Neural cell (in vitro differentiated cells): ENCODE data around the gene CDKN2AIPNL. TPM values are rescaled to one million over a fixed set of nuclear protein-coding genes. Genes with fewer than 3 reads are reported as not detected.

Source experiments
- H2AFZ ChIP-seq: fragments of 200-600, 300-800 bp; sonication (generic), shearing (Covaris generic); 2 replicates; pipeline ENCODE4 v1.6.0; 2014; ENCODE audit warnings: low read depth, mild to moderate bottlenecking, antibody characterized with exemption, low read length, moderate library complexity
- H3F3A ChIP-seq: fragments of 200-600 bp; shearing (Covaris generic); 2 replicates; pipeline ENCODE4 v1.6.1; 2016; ENCODE audit warnings: mild to moderate bottlenecking, moderate library complexity, mixed read lengths, antibody characterized with exemption, low read length; ENCODE audit not compliant: insufficient read depth, poor library complexity, severe bottlenecking
- H3K27ac ChIP-seq: fragments of 200-600, 300-800 bp; sonication (generic), shearing (Covaris generic); 2 replicates; pipeline ENCODE4 v1.5.1; 2014; ENCODE audit warnings: mild to moderate bottlenecking, low read length, moderate library complexity
- H3K27me3 ChIP-seq: fragments of 300-800, 200-600 bp; sonication (generic), shearing (Covaris generic); 2 replicates; pipeline ENCODE4 v1.6.0; 2014; ENCODE audit warnings: mild to moderate bottlenecking, low read depth, low read length, moderate library complexity; ENCODE audit not compliant: insufficient read depth
- H3K36me3 ChIP-seq: fragments of 300-800, 200-600 bp; sonication (generic), shearing (Covaris generic); 2 replicates; pipeline ENCODE4 v1.5.1; 2014; ENCODE audit warnings: mild to moderate bottlenecking, antibody characterized with exemption, low read length, moderate library complexity; ENCODE audit not compliant: insufficient read depth
- H3K4me2 ChIP-seq: fragments of 300-800, 200-600 bp; sonication (generic), shearing (Covaris generic); 2 replicates; pipeline ENCODE4 v1.6.0; 2014; ENCODE audit warnings: mild to moderate bottlenecking, low read length
- H3K4me3 ChIP-seq: fragments of 300-800, 200-600 bp; sonication (generic), shearing (Covaris generic); 2 replicates; pipeline ENCODE4 v1.5.1; 2014; ENCODE audit warnings: mild to moderate bottlenecking, low read length, moderate library complexity
- H3K79me2 ChIP-seq: fragments of 200-600 bp; shearing (Covaris generic); replicated peaks from 2 replicates; pipeline ENCODE4 v1.6.0; 2014; ENCODE audit warnings: mild to moderate bottlenecking, low read length, moderate library complexity; ENCODE audit not compliant: insufficient read depth
- H3K9ac ChIP-seq: fragments of 300-800, 200-600 bp; sonication (generic), shearing (Covaris generic); 2 replicates; pipeline ENCODE4 v1.6.1; 2016; ENCODE audit warnings: mild to moderate bottlenecking, low read length, mixed read lengths
- H3K9me2 ChIP-seq: fragments of 200-600 bp; shearing (Covaris generic); 2 replicates; pipeline ENCODE4 v1.6.1; 2016; ENCODE audit warnings: mild to moderate bottlenecking, low read length, mixed read lengths; ENCODE audit not compliant: insufficient read depth
- H3K9me3 ChIP-seq: fragments of 200-600, 300-800 bp; sonication (generic), shearing (Covaris generic); 2 replicates; pipeline ENCODE4 v1.6.1; 2016; ENCODE audit warnings: mild to moderate bottlenecking, mixed run types, low read length, moderate library complexity, mixed read lengths
- H4K20me1 ChIP-seq: fragments of 200-600 bp; shearing (Covaris generic); 2 replicates; pipeline ENCODE4 v1.6.1; 2016; ENCODE audit warnings: mild to moderate bottlenecking, mixed run types; ENCODE audit not compliant: insufficient read depth
- EP300 ChIP-seq: fragments of 450-650 bp; conservative IDR thresholded peaks from 2 replicates; pipeline ENCODE4 v1.6.1; 2014; ENCODE audit warnings: antibody characterized with exemption, mild to moderate bottlenecking, moderate library complexity; ENCODE audit not compliant: poor library complexity, severe bottlenecking
- EZH2 ChIP-seq: fragments of 200-600, 300-800 bp; shearing (Covaris generic), sonication (generic); IDR thresholded peaks from 2 replicates; pipeline ENCODE4 v1.6.1; 2014; ENCODE audit warnings: antibody characterized with exemption, low read length, borderline replicate concordance, mild to moderate bottlenecking; ENCODE audit not compliant: insufficient read depth, poor library complexity, severe bottlenecking
- MXI1 ChIP-seq: fragments of 450-650 bp; conservative IDR thresholded peaks from 2 replicates; pipeline ENCODE4 v1.6.1; 2014; ENCODE audit warnings: antibody characterized with exemption, mild to moderate bottlenecking; ENCODE audit not compliant: poor library complexity, severe bottlenecking
- POLR2AphosphoS5 ChIP-seq: IDR thresholded peaks from 2 replicates; pipeline ENCODE4 v1.6.1; 2012
- RAD21 ChIP-seq: fragments of 450-650 bp; conservative IDR thresholded peaks from 2 replicates; pipeline ENCODE4 v1.6.1; 2014; ENCODE audit warnings: antibody characterized with exemption, mild to moderate bottlenecking, moderate library complexity
- SMC3 ChIP-seq: fragments of 450-650 bp; conservative IDR thresholded peaks from 2 replicates; pipeline ENCODE4 v1.6.1; 2014; ENCODE audit warnings: antibody characterized with exemption, mild to moderate bottlenecking, moderate library complexity; ENCODE audit not compliant: poor library complexity
- TAF1 ChIP-seq: IDR thresholded peaks from 2 replicates; pipeline ENCODE4 v1.6.1; 2012; ENCODE audit warnings: low read depth
- polyA plus RNA-seq: library from polyadenylated mRNA; depleted of rRNA; stranded (reverse); fragments of >200 nt; gene quantifications from 2 replicates; pipeline ENCODE4 v1.2.3, GENCODE V29; 2014
- TF ChIP-seq, protein P1 (sequence below): IDR thresholded peaks from 2 replicates; pipeline ENCODE4 v1.6.1; 2012; ENCODE audit warnings: borderline replicate concordance
- TF ChIP-seq, protein P2 (sequence below): fragments of 450-650 bp; IDR thresholded peaks from 2 replicates; pipeline ENCODE4 v1.5.1; 2014; ENCODE audit warnings: antibody characterized with exemption, mild to moderate bottlenecking, moderate library complexity; ENCODE audit not compliant: poor library complexity, severe bottlenecking

Gene CDKN2AIPNL
- polyA plus RNA-seq, 1 donor from 2014 or later: 78.4 TPM

DNA sequence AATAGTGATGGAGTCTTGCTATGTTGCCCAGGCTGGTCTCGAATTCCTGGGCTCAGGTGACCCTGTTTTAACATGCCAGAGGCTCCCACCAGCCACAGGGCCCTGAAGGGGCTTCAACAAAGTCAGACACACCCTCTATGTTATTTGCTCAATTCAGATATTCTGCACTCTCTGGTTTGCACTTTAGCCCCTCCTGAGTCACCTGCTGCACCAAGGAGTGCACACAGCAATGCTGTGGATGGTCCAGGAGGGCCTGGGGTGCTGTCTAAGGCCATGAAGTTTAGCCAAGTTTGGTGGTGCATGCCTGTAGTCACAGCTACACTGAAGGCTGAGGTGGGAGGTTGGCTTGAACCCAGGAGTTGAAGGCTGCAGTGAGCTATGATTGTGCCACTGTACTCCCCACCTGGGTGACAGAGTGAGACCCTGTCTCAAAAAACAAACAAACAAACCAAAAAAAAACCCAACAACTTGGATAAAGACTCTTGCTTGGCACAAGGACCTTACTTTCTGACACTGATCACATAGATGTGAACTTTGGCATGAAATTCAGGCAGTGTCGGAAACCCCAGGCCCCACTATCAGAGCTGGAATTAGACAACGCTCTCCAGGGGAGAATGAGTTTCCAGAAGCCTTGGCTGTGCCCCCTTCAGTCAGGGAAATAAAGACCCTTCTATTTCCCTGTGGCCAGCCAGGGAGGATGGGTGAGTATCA lies 39.7 kb upstream of the CDKN2AIPNL start:
- H3K79me2 ChIP-seq: no peaks in the 10 kb centered on the region

DNA sequence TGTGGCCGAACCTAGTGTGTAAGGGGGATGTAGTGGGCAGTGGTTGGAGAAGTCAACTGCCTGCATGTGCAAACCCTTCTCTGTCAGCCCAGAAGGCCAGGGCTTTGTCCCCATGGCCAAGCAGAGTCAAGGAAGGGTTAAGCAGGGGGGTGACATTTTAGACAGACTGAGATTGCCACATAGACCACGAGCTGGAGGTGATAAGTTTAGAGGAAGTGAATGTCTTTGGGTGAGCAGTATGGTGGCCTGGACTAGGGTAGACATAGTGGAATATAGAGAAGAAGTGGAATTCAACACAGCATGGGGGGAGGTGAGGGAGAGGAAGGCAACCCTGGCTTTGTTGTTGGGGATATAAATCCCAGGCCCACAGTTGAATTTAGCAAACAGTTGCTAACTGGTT lies 38.7 kb upstream of the CDKN2AIPNL start:
- H3K27me3 ChIP-seq: no peaks in the 10 kb centered on the region
- no peak overlapping the region for H3K27ac ChIP-seq
- H3F3A ChIP-seq: no peaks in the 10 kb centered on the region
- H3K9me3 ChIP-seq: no peaks in the 10 kb centered on the region
- no peaks in the 10 kb centered on the region for H3K9me2 ChIP-seq
- H3K79me2 ChIP-seq: no peaks in the 10 kb centered on the region
- no peak for TF ChIP-seq EP300
- TF ChIP-seq MXI1: no peak
- TF ChIP-seq, protein P1, sequence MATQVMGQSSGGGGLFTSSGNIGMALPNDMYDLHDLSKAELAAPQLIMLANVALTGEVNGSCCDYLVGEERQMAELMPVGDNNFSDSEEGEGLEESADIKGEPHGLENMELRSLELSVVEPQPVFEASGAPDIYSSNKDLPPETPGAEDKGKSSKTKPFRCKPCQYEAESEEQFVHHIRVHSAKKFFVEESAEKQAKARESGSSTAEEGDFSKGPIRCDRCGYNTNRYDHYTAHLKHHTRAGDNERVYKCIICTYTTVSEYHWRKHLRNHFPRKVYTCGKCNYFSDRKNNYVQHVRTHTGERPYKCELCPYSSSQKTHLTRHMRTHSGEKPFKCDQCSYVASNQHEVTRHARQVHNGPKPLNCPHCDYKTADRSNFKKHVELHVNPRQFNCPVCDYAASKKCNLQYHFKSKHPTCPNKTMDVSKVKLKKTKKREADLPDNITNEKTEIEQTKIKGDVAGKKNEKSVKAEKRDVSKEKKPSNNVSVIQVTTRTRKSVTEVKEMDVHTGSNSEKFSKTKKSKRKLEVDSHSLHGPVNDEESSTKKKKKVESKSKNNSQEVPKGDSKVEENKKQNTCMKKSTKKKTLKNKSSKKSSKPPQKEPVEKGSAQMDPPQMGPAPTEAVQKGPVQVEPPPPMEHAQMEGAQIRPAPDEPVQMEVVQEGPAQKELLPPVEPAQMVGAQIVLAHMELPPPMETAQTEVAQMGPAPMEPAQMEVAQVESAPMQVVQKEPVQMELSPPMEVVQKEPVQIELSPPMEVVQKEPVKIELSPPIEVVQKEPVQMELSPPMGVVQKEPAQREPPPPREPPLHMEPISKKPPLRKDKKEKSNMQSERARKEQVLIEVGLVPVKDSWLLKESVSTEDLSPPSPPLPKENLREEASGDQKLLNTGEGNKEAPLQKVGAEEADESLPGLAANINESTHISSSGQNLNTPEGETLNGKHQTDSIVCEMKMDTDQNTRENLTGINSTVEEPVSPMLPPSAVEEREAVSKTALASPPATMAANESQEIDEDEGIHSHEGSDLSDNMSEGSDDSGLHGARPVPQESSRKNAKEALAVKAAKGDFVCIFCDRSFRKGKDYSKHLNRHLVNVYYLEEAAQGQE: no peak
- no peak for TF ChIP-seq TAF1
- TF ChIP-seq SMC3: no peak
- no peak for TF ChIP-seq EZH2
- TF ChIP-seq, protein P2, sequence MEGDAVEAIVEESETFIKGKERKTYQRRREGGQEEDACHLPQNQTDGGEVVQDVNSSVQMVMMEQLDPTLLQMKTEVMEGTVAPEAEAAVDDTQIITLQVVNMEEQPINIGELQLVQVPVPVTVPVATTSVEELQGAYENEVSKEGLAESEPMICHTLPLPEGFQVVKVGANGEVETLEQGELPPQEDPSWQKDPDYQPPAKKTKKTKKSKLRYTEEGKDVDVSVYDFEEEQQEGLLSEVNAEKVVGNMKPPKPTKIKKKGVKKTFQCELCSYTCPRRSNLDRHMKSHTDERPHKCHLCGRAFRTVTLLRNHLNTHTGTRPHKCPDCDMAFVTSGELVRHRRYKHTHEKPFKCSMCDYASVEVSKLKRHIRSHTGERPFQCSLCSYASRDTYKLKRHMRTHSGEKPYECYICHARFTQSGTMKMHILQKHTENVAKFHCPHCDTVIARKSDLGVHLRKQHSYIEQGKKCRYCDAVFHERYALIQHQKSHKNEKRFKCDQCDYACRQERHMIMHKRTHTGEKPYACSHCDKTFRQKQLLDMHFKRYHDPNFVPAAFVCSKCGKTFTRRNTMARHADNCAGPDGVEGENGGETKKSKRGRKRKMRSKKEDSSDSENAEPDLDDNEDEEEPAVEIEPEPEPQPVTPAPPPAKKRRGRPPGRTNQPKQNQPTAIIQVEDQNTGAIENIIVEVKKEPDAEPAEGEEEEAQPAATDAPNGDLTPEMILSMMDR: no peak
- TF ChIP-seq POLR2AphosphoS5: no peak
- TF ChIP-seq RAD21: no peak
- no peak overlapping the region for H2AFZ ChIP-seq
- H4K20me1 ChIP-seq: no peaks in the 10 kb centered on the region
- H3K4me3 ChIP-seq: no peak overlapping the region
- no peak overlapping the region for H3K4me2 ChIP-seq
- H3K9ac ChIP-seq: no peak overlapping the region
- no peaks in the 10 kb centered on the region for H3K36me3 ChIP-seq

More for the DNA sequence above, 39.7 kb upstream of the CDKN2AIPNL start:
- Histone ChIP-seq H4K20me1 (no peaks in the 10 kb centered on the region), H3K9ac (no peak overlapping the region), H3K4me2 (no peak overlapping the region), H3K4me3 (no peak overlapping the region), H3K27ac (no peak overlapping the region), H3F3A (no peaks in the 10 kb centered on the region), H3K9me2 (no peaks in the 10 kb centered on the region), H2AFZ (no peak overlapping the region), H3K36me3 (no peaks in the 10 kb centered on the region), H3K27me3 (no peaks in the 10 kb centered on the region), H3K9me3 (no peaks in the 10 kb centered on the region)
- TF ChIP-seq POLR2AphosphoS5: no peak
- TF ChIP-seq EP300: no peak
- TF ChIP-seq SMC3: no peak
- no peak for TF ChIP-seq MXI1
- TF ChIP-seq, protein P1: no peak
- TF ChIP-seq, protein P2: no peak
- TF ChIP-seq TAF1: no peak
- TF ChIP-seq EZH2: no peak
- no peak for TF ChIP-seq RAD21
